ENCODE results near the gene SHISA7. TPM values are rescaled to one million over a fixed set of nuclear protein-coding genes. Genes with fewer than 3 reads are reported as not detected.

Gene SHISA7
- total and polyA plus RNA-seq, 7 donors = 0.01 TPM; not detected in 6

DNA sequence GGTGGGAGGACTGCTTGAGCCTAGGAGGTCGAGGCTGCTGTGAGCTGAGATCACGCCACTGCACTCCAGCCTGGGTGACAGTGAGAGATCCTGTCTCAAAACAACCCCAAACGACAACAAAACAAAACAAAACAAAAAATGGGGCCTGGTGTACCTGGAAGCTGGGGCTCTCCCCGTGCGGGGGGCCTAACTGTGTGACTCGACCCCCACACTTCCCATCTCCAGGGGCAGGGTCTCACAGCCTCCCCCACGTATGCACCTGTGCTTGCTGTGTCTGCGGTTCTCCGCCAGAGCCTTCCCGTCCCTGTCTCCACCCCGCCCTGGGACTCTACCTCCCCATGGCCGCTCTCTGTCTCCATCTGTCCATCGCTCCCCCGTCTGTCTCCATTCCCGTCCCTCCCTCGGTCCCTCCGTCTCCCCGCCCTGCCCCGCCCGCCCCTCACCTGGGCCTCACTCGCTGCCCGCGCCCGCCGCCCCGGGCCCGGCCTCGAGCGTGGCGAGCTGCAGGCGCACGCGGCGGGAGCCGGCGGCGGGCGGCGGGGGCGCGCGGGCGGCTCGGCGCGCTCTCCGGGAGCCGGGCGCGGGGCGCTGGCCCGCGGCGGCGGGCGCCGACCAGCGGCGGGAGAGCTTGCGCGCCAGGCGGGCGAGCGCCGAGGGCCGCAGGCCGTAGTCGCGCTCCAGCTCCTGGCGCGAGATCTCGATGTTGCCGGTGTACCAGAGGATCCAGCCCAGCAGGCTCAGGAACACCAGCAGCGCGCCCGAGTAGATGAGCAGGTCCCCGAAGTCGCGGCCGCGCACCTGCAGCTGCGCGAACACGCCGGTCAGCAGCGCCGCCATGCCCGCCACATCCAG lies 59.6 kb downstream of the SHISA7 start:
- peaks cover 5 to 22% of the 10 kb centered on the region in 2 donors for H3K36me3 ChIP-seq (ENCODE audit: insufficient read depth in 1 of 2, low read depth in 1 of 2)
- H3K27ac ChIP-seq = peak overlapping the region; percentile 86
- no peaks in the 10 kb centered on the region for H3K27me3 ChIP-seq (ENCODE audit: insufficient read depth in 3 of 3, low read length in 2 of 3)
- DNase-seq (peak; percentile 62 to 80), ATAC-seq (peak in 3 of 4 donors; percentile 10 to 22 (median 14))
- H3K4me1 ChIP-seq = peaks cover 27% of the 10 kb centered on the region
- peak overlapping the region; percentile 81 for H3K4me3 ChIP-seq
- TF ChIP-seq, protein P1, sequence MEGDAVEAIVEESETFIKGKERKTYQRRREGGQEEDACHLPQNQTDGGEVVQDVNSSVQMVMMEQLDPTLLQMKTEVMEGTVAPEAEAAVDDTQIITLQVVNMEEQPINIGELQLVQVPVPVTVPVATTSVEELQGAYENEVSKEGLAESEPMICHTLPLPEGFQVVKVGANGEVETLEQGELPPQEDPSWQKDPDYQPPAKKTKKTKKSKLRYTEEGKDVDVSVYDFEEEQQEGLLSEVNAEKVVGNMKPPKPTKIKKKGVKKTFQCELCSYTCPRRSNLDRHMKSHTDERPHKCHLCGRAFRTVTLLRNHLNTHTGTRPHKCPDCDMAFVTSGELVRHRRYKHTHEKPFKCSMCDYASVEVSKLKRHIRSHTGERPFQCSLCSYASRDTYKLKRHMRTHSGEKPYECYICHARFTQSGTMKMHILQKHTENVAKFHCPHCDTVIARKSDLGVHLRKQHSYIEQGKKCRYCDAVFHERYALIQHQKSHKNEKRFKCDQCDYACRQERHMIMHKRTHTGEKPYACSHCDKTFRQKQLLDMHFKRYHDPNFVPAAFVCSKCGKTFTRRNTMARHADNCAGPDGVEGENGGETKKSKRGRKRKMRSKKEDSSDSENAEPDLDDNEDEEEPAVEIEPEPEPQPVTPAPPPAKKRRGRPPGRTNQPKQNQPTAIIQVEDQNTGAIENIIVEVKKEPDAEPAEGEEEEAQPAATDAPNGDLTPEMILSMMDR (IDR thresholded peaks at IDR 0.05) = peak; percentile 23
- H3K9me3 ChIP-seq = no peaks in the 10 kb centered on the region
- intact Hi-C loops (cut with DNase I) = loop anchor here (5.0 to 10.0 kb wide), 4 partner anchors 41 to 271 kb away; partner anchors contain the start of genes U2AF2 (in 1 of the 2) and ZNF784 (in 1 of the 2)
- WGBS, 3 donors = 5 to 9% (median 7%) methylated on average over 45 to 88 of the region's 88 CpGs

DNA sequence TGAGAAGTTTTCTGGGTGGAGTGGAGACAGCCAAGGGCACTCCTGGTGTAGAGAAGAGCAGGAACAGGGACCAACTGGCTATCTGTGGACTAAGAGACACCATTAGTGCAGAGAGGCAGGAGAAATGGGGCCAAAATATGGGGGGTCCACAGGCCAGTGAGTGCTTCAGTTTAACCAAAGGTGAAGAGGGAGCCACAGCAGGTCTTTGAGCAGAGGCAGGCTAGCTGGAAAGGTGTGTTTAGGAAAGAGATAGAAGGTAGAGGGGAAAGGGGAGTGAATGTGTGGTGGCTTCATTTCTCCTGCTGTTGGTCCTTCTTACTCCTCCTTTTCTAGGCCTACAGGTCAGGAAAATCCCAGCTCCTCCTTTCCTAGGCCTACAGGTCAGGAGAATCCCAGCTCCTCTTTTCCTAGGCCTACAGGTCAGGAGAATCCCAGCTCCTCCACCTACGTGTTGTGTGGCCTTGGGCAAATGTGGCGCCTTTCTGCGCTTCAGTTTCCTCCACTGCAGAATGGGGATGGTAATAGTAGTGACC lies 60.5 kb downstream of the SHISA7 start:
- no peak for DNase-seq
- Histone ChIP-seq H3K36me3 (ENCODE audit: insufficient read depth in 1 of 2, low read depth in 1 of 2) (peaks cover 0 to 13% of the 10 kb centered on the region in 2 donors), H3K27ac (no peak overlapping the region), H3K4me3 (no peak overlapping the region), H3K27me3 (ENCODE audit: insufficient read depth in 3 of 3, low read length in 2 of 3) (peaks cover 0 to 3% (median 0%) of the 10 kb centered on the region in 3 donors), H3K9me3 (no peaks in the 10 kb centered on the region), H3K4me1 (peaks cover 18% of the 10 kb centered on the region)
- intact Hi-C loops (cut with DNase I) = loop anchor here (5.0 to 10.0 kb wide), 4 partner anchors 40 to 272 kb away; partner anchors contain the start of genes U2AF2 (in 1 of the 2) and ZNF784 (in 1 of the 2)
- whole genome bisulfite sequencing, 3 donors = 95 to 100% (median 99%) methylated on average over 3 of the region's 3 CpGs
- ATAC-seq = no peak
- TF ChIP-seq, protein P1 (IDR thresholded peaks at IDR 0.05) = no peak

DNA sequence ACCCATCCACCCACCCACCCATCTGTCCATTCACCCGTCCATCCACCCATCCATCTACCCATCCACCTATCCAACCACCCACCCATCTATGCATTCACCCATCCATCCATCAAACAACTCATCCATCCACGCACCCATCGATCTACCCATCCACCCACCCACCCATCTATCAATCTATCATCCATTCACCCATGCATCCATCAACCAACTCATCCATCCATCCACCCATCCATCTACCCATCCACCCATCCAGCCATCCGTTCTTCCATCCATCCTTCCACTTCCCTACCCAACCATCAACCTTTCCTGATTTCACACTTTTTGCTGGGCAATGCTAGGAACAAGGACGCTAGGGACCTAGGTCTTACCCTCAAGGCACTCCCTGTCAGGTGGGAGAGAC lies 61.1 kb downstream of the SHISA7 start:
- Histone ChIP-seq H3K27ac (no peak overlapping the region), H3K4me1 (peaks cover 12% of the 10 kb centered on the region), H3K27me3 (ENCODE audit: insufficient read depth in 3 of 3, low read length in 2 of 3) (peaks cover 0 to 7% (median 2%) of the 10 kb centered on the region in 3 donors), H3K4me3 (no peak overlapping the region), H3K9me3 (no peaks in the 10 kb centered on the region), H3K36me3 (ENCODE audit: insufficient read depth in 1 of 2, low read depth in 1 of 2) (peaks cover 0 to 7% of the 10 kb centered on the region in 2 donors)
- TF ChIP-seq, protein P1 (IDR thresholded peaks at IDR 0.05) = no peak
- DNase-seq = no peak
- intact Hi-C loops (cut with DNase I) = loop anchor here (5.0 to 10.0 kb wide), 4 partner anchors 40 to 273 kb away; partner anchors contain the start of genes U2AF2 (in 1 of the 2) and ZNF784 (in 1 of the 2)
- ATAC-seq = no peak
- 94 to 99% (median 97%) methylated on average over 5 of the region's 5 CpGs for WGBS, 3 donors

DNA sequence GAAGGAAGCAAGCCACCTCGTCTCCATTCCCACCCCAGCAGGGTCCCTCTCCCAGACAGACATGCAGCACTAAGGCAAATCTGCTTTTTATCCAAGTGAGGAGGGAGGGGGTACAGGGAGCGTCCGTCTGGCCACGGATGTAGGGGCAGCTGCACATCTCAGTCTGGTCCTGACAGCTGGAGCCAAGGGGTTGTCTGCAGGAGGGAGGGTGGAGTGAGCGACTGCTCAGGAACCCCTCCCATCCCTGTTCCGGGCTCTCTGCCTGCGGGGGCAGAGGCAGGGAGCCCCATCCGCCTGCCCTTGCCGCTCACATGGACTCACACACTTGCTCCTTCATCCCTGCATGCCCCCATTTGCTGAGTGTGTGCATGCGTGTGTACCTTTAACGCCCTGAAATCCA lies 63.9 kb downstream of the SHISA7 start:
- peaks cover 4% of the 10 kb centered on the region for H3K4me1 ChIP-seq
- H3K4me3 ChIP-seq = no peak overlapping the region
- no peaks in the 10 kb centered on the region for H3K9me3 ChIP-seq
- DNase-seq (no peak), ATAC-seq (no peak)
- 43 to 54% (median 48%) methylated on average over 11 of the region's 11 CpGs for WGBS, 3 donors
- intact Hi-C loops (cut with DNase I) = no loop called here
- no peak overlapping the region for H3K27ac ChIP-seq
- TF ChIP-seq, protein P1 (IDR thresholded peaks at IDR 0.05) = no peak
- peaks cover 0 to 29% (median 12%) of the 10 kb centered on the region in 3 donors for H3K27me3 ChIP-seq (ENCODE audit: insufficient read depth in 3 of 3, low read length in 2 of 3)
- H3K36me3 ChIP-seq (ENCODE audit: insufficient read depth in 1 of 2, low read depth in 1 of 2) = no peaks in the 10 kb centered on the region

Other genes starting within 250 kb of the SHISA7 start
Only the 30 nearest of the 31 such genes appear.
- 1 to 10 TPM; 2.0 to 2.4 (median 2.3) TPM for gene TMEM86B, start 214.5 kb downstream of the SHISA7 start, total RNA-seq
- gene TMEM86B, start 214.5 kb downstream of the SHISA7 start, polyA plus RNA-seq = 1 to 10 TPM in 2 of 3 donors, under 1 TPM in 1; 0.68 to 2.1 (median 1.2) TPM
- 10 to 100 TPM; 38.1 to 51.8 (median 43.9) TPM for gene PPP6R1, start 184.3 kb downstream of the SHISA7 start, total RNA-seq
- gene PPP6R1, start 184.3 kb downstream of the SHISA7 start, polyA plus RNA-seq = 10 to 100 TPM; 27.9 to 72.3 (median 50.0) TPM
- gene HSPBP1, start 163.2 kb downstream of the SHISA7 start, total RNA-seq = 10 to 100 TPM; 23.0 to 34.0 (median 28.6) TPM
- gene HSPBP1, start 163.2 kb downstream of the SHISA7 start, polyA plus RNA-seq = 10 to 100 TPM; 41.8 to 98.2 (median 65.6) TPM
- gene BRSK1, start 159.3 kb downstream of the SHISA7 start, total RNA-seq = 1 to 10 TPM in 2 of 4 donors, under 1 TPM in 2; 0.77 to 1.1 (median 0.92) TPM
- under 1 TPM; 0.14 to 0.64 (median 0.53) TPM for gene BRSK1, start 159.3 kb downstream of the SHISA7 start, polyA plus RNA-seq
- 1 to 10 TPM in 1 of 4 donors, under 1 TPM in 3; 0.38 to 1.1 (median 0.57) TPM for gene TMEM150B, start 118.0 kb downstream of the SHISA7 start, total RNA-seq
- gene TMEM150B, start 118.0 kb downstream of the SHISA7 start, polyA plus RNA-seq = under 1 TPM; 0.08 to 0.30 (median 0.23) TPM
- 1 to 10 TPM; 3.9 to 5.7 (median 4.6) TPM for gene KMT5C, start 103.4 kb downstream of the SHISA7 start, total RNA-seq
- 1 to 10 TPM; 1.8 to 2.6 (median 2.4) TPM for gene KMT5C, start 103.4 kb downstream of the SHISA7 start, polyA plus RNA-seq
- not detected for gene COX6B2, start 88.6 kb downstream of the SHISA7 start, total RNA-seq
- gene COX6B2, start 88.6 kb downstream of the SHISA7 start, polyA plus RNA-seq = under 1 TPM in 1 of 3 donors, not detected in 2; 0.04 TPM
- not detected for gene GARIN5B, start 80.0 kb downstream of the SHISA7 start, total RNA-seq
- not detected for gene GARIN5B, start 80.0 kb downstream of the SHISA7 start, polyA plus RNA-seq
- not detected for gene IL11, start 72.8 kb downstream of the SHISA7 start, total RNA-seq
- under 1 TPM in 1 of 3 donors, not detected in 2; 0.06 TPM for gene IL11, start 72.8 kb downstream of the SHISA7 start, polyA plus RNA-seq
- not detected for gene TMEM190, start 66.5 kb downstream of the SHISA7 start, total RNA-seq
- gene TMEM190, start 66.5 kb downstream of the SHISA7 start, polyA plus RNA-seq = not detected
- gene TMEM238, start 59.0 kb downstream of the SHISA7 start, total RNA-seq = 1 to 10 TPM in 2 of 4 donors, under 1 TPM in 2; 0.28 to 2.9 (median 0.91) TPM
- under 1 TPM in 2 of 3 donors, not detected in 1; 0.10 to 0.17 TPM for gene TMEM238, start 59.0 kb downstream of the SHISA7 start, polyA plus RNA-seq
- gene RPL28, start 57.4 kb downstream of the SHISA7 start, total RNA-seq = 100 to 1,000 TPM; 548 to 810 (median 665) TPM
- 1,000 to 10,000 TPM in 1 of 3 donors, 100 to 1,000 TPM in 2; 547 to 1,362 (median 786) TPM for gene RPL28, start 57.4 kb downstream of the SHISA7 start, polyA plus RNA-seq
- gene UBE2S, start 35.5 kb downstream of the SHISA7 start, total RNA-seq = 10 to 100 TPM; 15.4 to 26.7 (median 21.2) TPM
- gene UBE2S, start 35.5 kb downstream of the SHISA7 start, polyA plus RNA-seq = 10 to 100 TPM in 2 of 3 donors, 1 to 10 TPM in 1; 5.6 to 22.8 (median 16.6) TPM
- 10 to 100 TPM; 32.0 to 78.0 (median 48.1) TPM for gene ISOC2, start 18.3 kb upstream of the SHISA7 start, total RNA-seq
- gene ISOC2, start 18.3 kb upstream of the SHISA7 start, polyA plus RNA-seq = 100 to 1,000 TPM in 2 of 3 donors, 10 to 100 TPM in 1; 78.7 to 177 (median 109) TPM
- not detected for gene C19orf85, start 21.5 kb upstream of the SHISA7 start, total RNA-seq
- not detected for gene C19orf85, start 21.5 kb upstream of the SHISA7 start, polyA plus RNA-seq
- gene ZNF628, start 33.3 kb upstream of the SHISA7 start, total RNA-seq = 10 to 100 TPM in 2 of 4 donors, 1 to 10 TPM in 2; 5.9 to 14.3 (median 11.5) TPM
- gene ZNF628, start 33.3 kb upstream of the SHISA7 start, polyA plus RNA-seq = 10 to 100 TPM; 11.8 to 12.4 (median 12.2) TPM
- gene NAT14, start 41.9 kb upstream of the SHISA7 start, total RNA-seq = 1 to 10 TPM; 2.6 to 6.3 (median 4.5) TPM
- 1 to 10 TPM; 2.0 to 4.2 (median 3.6) TPM for gene NAT14, start 41.9 kb upstream of the SHISA7 start, polyA plus RNA-seq
- 1 to 10 TPM; 1.2 to 4.6 (median 1.9) TPM for gene SSC5D, start 45.1 kb upstream of the SHISA7 start, total RNA-seq
- gene SSC5D, start 45.1 kb upstream of the SHISA7 start, polyA plus RNA-seq = under 1 TPM; 0.11 to 0.35 (median 0.16) TPM
- gene SBK2, start 93.8 kb upstream of the SHISA7 start, total RNA-seq = 10 to 100 TPM in 1 of 4 donors, 1 to 10 TPM in 2, under 1 TPM in 1; 0.59 to 13.4 (median 3.7) TPM
- gene SBK2, start 93.8 kb upstream of the SHISA7 start, polyA plus RNA-seq = 1 to 10 TPM in 1 of 3 donors, under 1 TPM in 2; 0.14 to 1.1 (median 0.91) TPM
- 10 to 100 TPM in 2 of 4 donors, 1 to 10 TPM in 1, under 1 TPM in 1; 0.79 to 30.8 (median 7.6) TPM for gene SBK3, start 102.2 kb upstream of the SHISA7 start, total RNA-seq
- gene SBK3, start 102.2 kb upstream of the SHISA7 start, polyA plus RNA-seq = 10 to 100 TPM in 1 of 3 donors, 1 to 10 TPM in 2; 5.4 to 10.6 (median 7.9) TPM
- gene ZNF579, start 137.5 kb upstream of the SHISA7 start, total RNA-seq = 10 to 100 TPM; 21.8 to 81.6 (median 29.5) TPM
- gene ZNF579, start 137.5 kb upstream of the SHISA7 start, polyA plus RNA-seq = 10 to 100 TPM in 2 of 3 donors, 1 to 10 TPM in 1; 4.2 to 22.9 (median 14.2) TPM
- gene FIZ1, start 156.2 kb upstream of the SHISA7 start, total RNA-seq = 10 to 100 TPM in 3 of 4 donors, 1 to 10 TPM in 1; 9.9 to 23.7 (median 13.2) TPM
- gene FIZ1, start 156.2 kb upstream of the SHISA7 start, polyA plus RNA-seq = 10 to 100 TPM; 10.8 to 12.1 (median 11.5) TPM
- gene ZNF524, start 157.0 kb upstream of the SHISA7 start, total RNA-seq = 10 to 100 TPM; 21.4 to 32.0 (median 24.5) TPM
- 10 to 100 TPM; 38.6 to 52.5 (median 41.4) TPM for gene ZNF524, start 157.0 kb upstream of the SHISA7 start, polyA plus RNA-seq
- 10 to 100 TPM; 17.1 to 40.4 (median 25.0) TPM for gene ZNF865, start 162.3 kb upstream of the SHISA7 start, total RNA-seq
- 10 to 100 TPM; 11.1 to 20.3 (median 19.3) TPM for gene ZNF865, start 162.3 kb upstream of the SHISA7 start, polyA plus RNA-seq
- 10 to 100 TPM in 3 of 4 donors, 1 to 10 TPM in 1; 9.0 to 22.2 (median 11.4) TPM for gene ZNF784, start 181.3 kb upstream of the SHISA7 start, total RNA-seq
- gene ZNF784, start 181.3 kb upstream of the SHISA7 start, polyA plus RNA-seq = 10 to 100 TPM in 1 of 3 donors, 1 to 10 TPM in 2; 4.9 to 14.9 (median 7.3) TPM
- gene ZNF580, start 197.7 kb upstream of the SHISA7 start, total RNA-seq = 10 to 100 TPM; 10.3 to 21.1 (median 13.7) TPM
- 10 to 100 TPM in 1 of 3 donors, 1 to 10 TPM in 2; 5.9 to 13.5 (median 9.2) TPM for gene ZNF580, start 197.7 kb upstream of the SHISA7 start, polyA plus RNA-seq
- gene ZNF581, start 200.3 kb upstream of the SHISA7 start, total RNA-seq = 10 to 100 TPM; 10.2 to 14.5 (median 10.6) TPM
- gene ZNF581, start 200.3 kb upstream of the SHISA7 start, polyA plus RNA-seq = 10 to 100 TPM; 14.6 to 18.6 (median 17.5) TPM
- gene CCDC106, start 204.9 kb upstream of the SHISA7 start, total RNA-seq = 10 to 100 TPM in 2 of 4 donors, 1 to 10 TPM in 2; 8.0 to 12.0 (median 10.4) TPM
- gene CCDC106, start 204.9 kb upstream of the SHISA7 start, polyA plus RNA-seq = 10 to 100 TPM in 2 of 3 donors, 1 to 10 TPM in 1; 4.4 to 11.8 (median 10.0) TPM
- 10 to 100 TPM; 58.8 to 85.2 (median 78.2) TPM for gene U2AF2, start 211.7 kb upstream of the SHISA7 start, total RNA-seq
- gene U2AF2, start 211.7 kb upstream of the SHISA7 start, polyA plus RNA-seq = 100 to 1,000 TPM in 1 of 3 donors, 10 to 100 TPM in 2; 54.1 to 116 (median 55.1) TPM
- gene EPN1, start 231.9 kb upstream of the SHISA7 start, total RNA-seq = 100 to 1,000 TPM; 113 to 134 (median 125) TPM
- gene EPN1, start 231.9 kb upstream of the SHISA7 start, polyA plus RNA-seq = 100 to 1,000 TPM; 117 to 211 (median 145) TPM

Measured in psoas muscle (tissue), 8 donors.